OCI-LY7 (cell line): ENCODE data around the gene CDYL.

Source experiments
- EZH2phosphoT487 ChIP-seq: fragments of 200-600 bp; sonication (generic); IDR thresholded peaks from 2 replicates; pipeline ENCODE4 v1.6.1; 2018; ENCODE audit warnings: low read depth, borderline replicate concordance, mild to moderate bottlenecking, mixed run types, antibody characterized with exemption, low read length, moderate library complexity, mixed read lengths
- TF ChIP-seq, protein P1 (sequence below): fragments of 200-600 bp; sonication (generic); conservative IDR thresholded peaks from 2 replicates; pipeline ENCODE4 v1.5.1; 2014; ENCODE audit warnings: mild to moderate bottlenecking, antibody characterized with exemption, low read length, moderate library complexity, mixed read lengths

DNA sequence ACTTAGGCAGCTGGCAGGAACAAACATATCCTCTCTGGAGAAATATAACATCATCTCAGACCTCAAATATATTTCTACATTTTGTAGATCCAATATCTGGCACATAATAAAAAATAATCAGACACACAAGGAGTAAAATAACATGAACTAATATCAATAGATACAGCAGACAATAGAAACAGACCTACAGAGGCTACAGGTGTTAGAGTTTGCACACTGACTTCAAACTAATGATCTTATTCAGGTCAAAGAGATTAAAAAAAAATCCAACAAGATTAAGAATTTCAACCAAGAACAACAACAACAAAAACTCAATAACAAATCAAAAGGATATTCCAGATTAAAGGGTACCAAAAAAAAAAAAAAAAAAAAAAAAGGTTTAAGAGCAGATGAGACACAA is 13.9 kb upstream of the CDYL start:
- TF ChIP-seq, protein P1, sequence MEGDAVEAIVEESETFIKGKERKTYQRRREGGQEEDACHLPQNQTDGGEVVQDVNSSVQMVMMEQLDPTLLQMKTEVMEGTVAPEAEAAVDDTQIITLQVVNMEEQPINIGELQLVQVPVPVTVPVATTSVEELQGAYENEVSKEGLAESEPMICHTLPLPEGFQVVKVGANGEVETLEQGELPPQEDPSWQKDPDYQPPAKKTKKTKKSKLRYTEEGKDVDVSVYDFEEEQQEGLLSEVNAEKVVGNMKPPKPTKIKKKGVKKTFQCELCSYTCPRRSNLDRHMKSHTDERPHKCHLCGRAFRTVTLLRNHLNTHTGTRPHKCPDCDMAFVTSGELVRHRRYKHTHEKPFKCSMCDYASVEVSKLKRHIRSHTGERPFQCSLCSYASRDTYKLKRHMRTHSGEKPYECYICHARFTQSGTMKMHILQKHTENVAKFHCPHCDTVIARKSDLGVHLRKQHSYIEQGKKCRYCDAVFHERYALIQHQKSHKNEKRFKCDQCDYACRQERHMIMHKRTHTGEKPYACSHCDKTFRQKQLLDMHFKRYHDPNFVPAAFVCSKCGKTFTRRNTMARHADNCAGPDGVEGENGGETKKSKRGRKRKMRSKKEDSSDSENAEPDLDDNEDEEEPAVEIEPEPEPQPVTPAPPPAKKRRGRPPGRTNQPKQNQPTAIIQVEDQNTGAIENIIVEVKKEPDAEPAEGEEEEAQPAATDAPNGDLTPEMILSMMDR = no peak
- TF ChIP-seq EZH2phosphoT487 = no peak
